GM13977 (cell line): ENCODE results near the gene SHB.

ENCODE experiments used
- DNase-seq: peaks from one replicate; pipeline ENCODE4 v3.0.0; 2012; ENCODE audit warnings: low spot score
- CTCF ChIP-seq: IDR thresholded peaks from 2 replicates; pipeline ENCODE4 v1.5.1; 2012; ENCODE audit warnings: mild to moderate bottlenecking, control low read depth; ENCODE audit not compliant: insufficient read depth; ENCODE audit errors: extremely low read depth, missing control alignments
- in situ Hi-C: fragments of 300-500 bp; cut with MboI; formaldehyde crosslinking; loops from one replicate; pipeline ENCODE4 v1.12.0; 2022; ENCODE audit warnings: low sequenced_read_pairs, low pct_unique_long_range_greater_than_20kb, mixed read lengths, inconsistent platforms; ENCODE audit not compliant: unreplicated experiment

SHB gene

GRCh38 chr9:38038307-38039089 is 30.5 kb downstream of the SHB start:
- no peak for TF ChIP-seq CTCF
- no peak for DNase-seq
- in situ Hi-C loops: no loop called here

DNA sequence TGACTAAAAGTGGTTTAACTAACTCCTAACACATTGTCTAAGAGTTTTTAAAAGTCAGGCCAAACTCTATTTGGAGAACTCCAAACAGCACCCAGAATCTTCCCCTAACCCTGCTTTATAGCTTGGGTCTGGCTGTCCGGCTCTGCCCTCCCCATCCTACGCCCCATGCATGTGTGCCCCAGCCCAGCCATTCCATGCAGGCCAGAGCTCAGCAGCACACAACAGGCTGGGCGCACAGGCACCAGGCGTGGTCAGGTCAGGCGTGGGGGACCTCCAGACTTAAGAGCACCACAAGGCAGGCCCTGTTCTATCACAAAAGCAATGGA is 31.1 kb downstream of the SHB start:
- TF ChIP-seq CTCF: no peak
- no peak for DNase-seq
- in situ Hi-C loops: no loop called here

- in situ Hi-C loops: no loop called here
- no peak for DNase-seq
- no peak for TF ChIP-seq CTCF
Observed at GRCh38 chr9:38036359-38037084, 32.5 kb downstream of the SHB start.

DNA sequence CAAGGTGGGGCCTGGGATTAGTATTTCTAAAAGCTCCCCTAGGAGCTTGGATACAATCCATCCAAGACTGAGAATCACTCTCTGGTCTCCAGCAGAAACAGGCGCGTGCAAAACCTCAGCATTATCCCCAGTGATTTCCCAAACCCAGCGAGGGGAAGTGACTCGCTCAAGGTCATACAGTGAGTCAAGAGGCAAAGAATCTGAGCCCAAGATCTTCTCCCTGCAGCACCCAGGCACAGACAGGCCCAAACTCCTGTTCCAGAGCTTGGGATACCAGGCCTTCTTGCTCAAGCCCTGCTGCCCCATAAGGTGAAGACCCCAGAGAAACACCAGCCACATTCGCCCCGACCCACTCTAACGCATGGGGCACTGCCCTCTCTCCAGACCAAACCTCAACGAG is 33.2 kb downstream of the SHB start:
- in situ Hi-C loops: no loop called here
- no peak for TF ChIP-seq CTCF
- no peak for DNase-seq

- DNase-seq: no peak
- no peak for TF ChIP-seq CTCF
- in situ Hi-C loops: no loop called here
Observed at GRCh38 chr9:38033941-38034340, 35.1 kb downstream of the SHB start.

GRCh38 chr9:38032266-38033110 is 36.5 kb downstream of the SHB start:
- no peak for DNase-seq
- no peak for TF ChIP-seq CTCF
- in situ Hi-C loops: no loop called here
